KMS-11 (cell line): Measurements from ENCODE around the gene PCDHA10.
A peak's percentile ranks its signal among the peaks of the same experiment; 100 is the strongest.
"Not testable (repeated sequence)": the region's sequence is repeated elsewhere in the genome, so short reads cannot be mapped to it uniquely, and the experiment has no call there.

ENCODE experiments used
- H2AFZ ChIP-seq: fragments of 200-600 bp; sonication (generic); 2 replicates; pipeline ENCODE4 v1.6.1; 2016; ENCODE audit warnings: antibody characterized with exemption, mixed run types, low read depth
- H3K27ac ChIP-seq: fragments of 200-600 bp; sonication (generic); 2 replicates; pipeline ENCODE4 v1.6.1; 2016; ENCODE audit warnings: mild to moderate bottlenecking, mixed run types
- H3K27me3 ChIP-seq: fragments of 200-600 bp; sonication (generic); 2 replicates; pipeline ENCODE4 v1.6.1; 2017; ENCODE audit warnings: mild to moderate bottlenecking, low read depth, mixed run types, moderate library complexity; ENCODE audit not compliant: insufficient read depth
- H3K36me3 ChIP-seq: fragments of 200-600 bp; sonication (generic); 2 replicates; pipeline ENCODE4 v1.6.1; 2017; ENCODE audit warnings: mild to moderate bottlenecking, mixed run types; ENCODE audit not compliant: insufficient read depth
- H3K4me1 ChIP-seq: fragments of 200-600 bp; sonication (generic); 2 replicates; pipeline ENCODE4 v1.6.1; 2016; ENCODE audit warnings: mild to moderate bottlenecking, low read depth, mixed run types; ENCODE audit not compliant: poor library complexity, severe bottlenecking
- H3K4me2 ChIP-seq: fragments of 200-600 bp; sonication (generic); 2 replicates; pipeline ENCODE4 v1.7.0; 2016; ENCODE audit warnings: mild to moderate bottlenecking, mixed run types
- H3K4me3 ChIP-seq: fragments of 200-600 bp; sonication (generic); IDR thresholded peaks from 2 replicates; pipeline ENCODE4 v1.6.1; 2017; ENCODE audit warnings: low read depth, low read length, mixed read lengths; ENCODE audit not compliant: insufficient read depth
- H3K79me2 ChIP-seq: fragments of 200-600 bp; sonication (generic); 2 replicates; pipeline ENCODE4 v1.6.1; 2016; ENCODE audit warnings: low read depth, mixed run types; ENCODE audit not compliant: insufficient read depth
- H3K9ac ChIP-seq: fragments of 200-600 bp; sonication (generic); 2 replicates; pipeline ENCODE4 v1.6.1; 2016; ENCODE audit warnings: mild to moderate bottlenecking, mixed run types
- H4K20me1 ChIP-seq: fragments of 200-600 bp; sonication (generic); 2 replicates; pipeline ENCODE4 v1.6.1; 2016; ENCODE audit warnings: mild to moderate bottlenecking, mixed run types; ENCODE audit not compliant: insufficient read depth
- CTCF ChIP-seq: fragments of 200-600 bp; sonication (generic); conservative IDR thresholded peaks from 2 replicates; pipeline ENCODE4 v1.6.1; 2017; ENCODE audit warnings: low read depth, mild to moderate bottlenecking, antibody characterized with exemption, low read length, moderate library complexity, mixed read lengths

The PCDHA10 gene

GRCh38 chr5:140855772-140856674, at the start of gene PCDHA10:
TSS of gene PCDHA10 (plus strand) at chr5:140855897. CDS start at chr5:140856049, 152 bp downstream.
- Histone ChIP-seq H3K79me2 (no peaks in the 10 kb centered on the region), H3K27me3 (no peaks in the 10 kb centered on the region), H4K20me1 (no peaks in the 10 kb centered on the region), H3K36me3 (no peaks in the 10 kb centered on the region), H3K4me1 (no peaks in the 10 kb centered on the region), H3K4me2 (no peak within 1 kb of the TSS), H3K4me3 (no peak within 1 kb of the TSS), H2AFZ (no peak within 1 kb of the TSS), H3K9ac (no peak within 1 kb of the TSS), H3K27ac (no peak within 1 kb of the TSS)
- TF ChIP-seq CTCF, result no peak; the same call in 1 of the 2 replicates

DNA sequence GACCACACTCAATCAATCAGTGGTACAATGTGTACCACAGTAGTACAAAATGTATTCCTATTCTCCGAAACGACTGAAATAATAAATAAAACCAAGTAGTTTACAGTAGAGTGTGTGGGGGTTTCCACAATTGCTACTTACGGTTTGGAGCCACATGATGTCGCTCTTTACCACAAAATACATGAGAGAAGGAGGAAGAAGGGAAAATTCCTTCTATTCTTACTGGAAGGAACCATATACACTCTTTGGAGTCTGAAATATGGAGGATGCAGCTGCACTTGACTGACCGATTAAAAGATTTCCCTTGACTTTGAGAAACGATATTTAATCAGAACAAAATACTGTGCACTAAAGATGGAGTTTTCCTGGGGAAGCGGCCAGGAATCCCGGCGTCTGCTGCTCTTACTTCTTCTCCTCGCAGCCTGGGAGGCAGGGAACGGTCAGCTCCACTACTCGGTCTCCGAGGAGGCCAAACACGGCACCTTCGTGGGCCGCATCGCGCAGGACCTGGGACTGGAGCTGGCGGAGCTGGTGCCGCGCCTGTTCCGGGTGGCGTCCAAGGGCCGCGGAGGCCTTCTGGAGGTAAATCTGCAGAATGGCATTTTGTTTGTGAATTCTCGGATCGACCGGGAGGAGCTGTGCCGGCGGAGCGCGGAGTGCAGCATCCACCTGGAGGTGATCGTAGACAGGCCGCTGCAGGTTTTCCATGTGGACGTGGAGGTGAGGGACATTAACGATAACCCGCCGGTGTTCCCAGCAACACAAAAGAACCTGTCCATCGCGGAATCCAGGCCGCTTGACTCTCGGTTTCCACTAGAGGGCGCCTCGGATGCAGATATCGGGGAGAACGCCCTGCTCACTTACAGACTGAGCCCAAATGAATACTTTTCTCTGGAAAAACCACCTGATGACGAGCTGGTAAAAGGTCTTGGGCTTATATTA, 48.6 kb upstream of the PCDHA10 start, which contains the start of gene PCDHA4:
Gene PCDHA4, plus strand, starts transcription at position 235 of the 942 bp plus-strand sequence.
- TF ChIP-seq CTCF, result peak; percentile 39; the same call in 1 of the 2 replicates
- Histone ChIP-seq H3K4me3 (no peak within 1 kb of the TSS), H3K4me2 (no peak within 1 kb of the TSS), H3K79me2 (no peaks in the 10 kb centered on the region), H4K20me1 (no peaks in the 10 kb centered on the region), H3K4me1 (no peaks in the 10 kb centered on the region), H2AFZ (no peak within 1 kb of the TSS), H3K9ac (no peak within 1 kb of the TSS), H3K27ac (no peak within 1 kb of the TSS), H3K36me3 (no peaks in the 10 kb centered on the region), H3K27me3 (no peaks in the 10 kb centered on the region)

DNA sequence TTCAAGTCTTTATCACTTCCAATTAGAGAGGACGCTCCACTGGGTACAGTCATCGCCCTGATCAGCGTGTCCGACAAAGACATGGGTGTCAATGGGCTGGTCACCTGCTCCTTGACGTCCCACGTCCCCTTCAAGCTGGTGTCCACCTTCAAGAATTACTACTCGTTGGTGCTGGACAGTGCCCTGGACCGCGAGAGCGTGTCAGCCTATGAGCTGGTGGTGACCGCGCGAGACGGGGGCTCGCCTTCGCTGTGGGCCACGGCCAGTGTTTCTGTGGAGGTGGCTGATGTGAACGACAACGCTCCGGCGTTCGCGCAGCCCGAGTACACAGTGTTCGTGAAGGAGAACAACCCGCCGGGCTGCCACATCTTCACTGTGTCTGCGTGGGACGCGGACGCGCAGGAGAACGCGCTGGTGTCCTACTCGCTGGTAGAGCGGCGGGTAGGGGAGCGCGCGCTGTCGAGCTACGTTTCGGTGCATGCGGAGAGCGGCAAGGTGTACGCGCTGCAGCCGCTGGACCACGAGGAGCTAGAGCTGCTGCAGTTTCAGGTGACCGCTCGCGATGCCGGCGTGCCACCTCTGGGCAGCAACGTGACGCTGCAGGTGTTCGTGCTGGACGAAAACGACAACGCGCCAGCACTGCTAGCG, 47.3 kb upstream of the PCDHA10 start:
- H3K27me3 ChIP-seq, H4K20me1 ChIP-seq, H3K4me2 ChIP-seq, H3K36me3 ChIP-seq, H2AFZ ChIP-seq, H3K4me1 ChIP-seq, H3K9ac ChIP-seq, H3K27ac ChIP-seq, H3K79me2 ChIP-seq, H3K4me3 ChIP-seq: not testable (repeated sequence)

- H3K4me2 ChIP-seq, result no peak overlapping the region
- H4K20me1 ChIP-seq, result no peaks in the 10 kb centered on the region
- no peak overlapping the region for H3K4me3 ChIP-seq
- H3K36me3 ChIP-seq, result no peaks in the 10 kb centered on the region
- no peaks in the 10 kb centered on the region for H3K4me1 ChIP-seq
- H3K79me2 ChIP-seq, result no peaks in the 10 kb centered on the region
- H3K27me3 ChIP-seq, result no peaks in the 10 kb centered on the region
- H2AFZ ChIP-seq, result no peak overlapping the region
- no peak overlapping the region for H3K27ac ChIP-seq
- TF ChIP-seq CTCF, result no peak
- H3K9ac ChIP-seq, result no peak overlapping the region
These were observed 46.8 kb upstream of the PCDHA10 start for GRCh38 chr5:140808889-140809291.
